ENCODE results near the gene HYAL2.

The HYAL2 gene

GRCh38 chr3:50303013-50303815, 19.3 kb downstream of the HYAL2 start, which contains the start of gene HYAL1:
Gene HYAL1, minus strand, starts transcription at chr3:50303574. Its CDS starts 618 bp downstream, at chr3:50302956.
- no peak for DNase-seq

- DNase-seq, result no peak
These were observed 20.2 kb downstream of the HYAL2 start for GRCh38 chr3:50302095-50303012.

DNA sequence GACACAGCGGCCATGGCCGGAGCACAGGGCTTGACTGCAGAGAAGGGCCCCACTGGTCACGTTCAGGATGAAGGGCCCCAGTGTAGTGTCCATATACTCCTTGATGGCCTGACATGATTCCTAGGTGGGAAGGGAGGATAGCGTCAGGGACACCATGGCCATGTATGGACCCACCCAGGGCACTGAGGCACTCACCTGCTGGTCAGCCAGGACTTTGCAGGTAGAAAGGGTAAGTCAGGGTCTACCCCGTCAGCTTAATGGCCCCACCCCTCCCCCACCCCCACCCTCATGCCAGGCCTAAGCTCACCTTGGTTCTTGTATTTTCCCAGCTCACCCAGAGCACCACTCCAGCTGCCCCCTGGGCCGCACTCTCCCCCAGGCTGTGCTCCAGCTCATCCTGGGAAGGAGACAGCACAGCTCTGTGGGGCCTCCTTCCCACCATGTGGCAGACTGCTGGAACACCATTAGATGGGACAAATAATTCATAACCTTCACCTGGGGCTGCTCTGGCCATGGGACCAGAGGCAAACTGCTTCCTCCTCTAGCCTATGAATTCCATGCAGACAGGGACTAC, 21.8 kb downstream of the HYAL2 start:
- DNase-seq, result no peak

- no peak for DNase-seq
These were observed 22.4 kb downstream of the HYAL2 start for GRCh38 chr3:50299929-50300680.

GRCh38 chr3:50299638-50299928, 23.0 kb downstream of the HYAL2 start:
- no peak for DNase-seq

DNA sequence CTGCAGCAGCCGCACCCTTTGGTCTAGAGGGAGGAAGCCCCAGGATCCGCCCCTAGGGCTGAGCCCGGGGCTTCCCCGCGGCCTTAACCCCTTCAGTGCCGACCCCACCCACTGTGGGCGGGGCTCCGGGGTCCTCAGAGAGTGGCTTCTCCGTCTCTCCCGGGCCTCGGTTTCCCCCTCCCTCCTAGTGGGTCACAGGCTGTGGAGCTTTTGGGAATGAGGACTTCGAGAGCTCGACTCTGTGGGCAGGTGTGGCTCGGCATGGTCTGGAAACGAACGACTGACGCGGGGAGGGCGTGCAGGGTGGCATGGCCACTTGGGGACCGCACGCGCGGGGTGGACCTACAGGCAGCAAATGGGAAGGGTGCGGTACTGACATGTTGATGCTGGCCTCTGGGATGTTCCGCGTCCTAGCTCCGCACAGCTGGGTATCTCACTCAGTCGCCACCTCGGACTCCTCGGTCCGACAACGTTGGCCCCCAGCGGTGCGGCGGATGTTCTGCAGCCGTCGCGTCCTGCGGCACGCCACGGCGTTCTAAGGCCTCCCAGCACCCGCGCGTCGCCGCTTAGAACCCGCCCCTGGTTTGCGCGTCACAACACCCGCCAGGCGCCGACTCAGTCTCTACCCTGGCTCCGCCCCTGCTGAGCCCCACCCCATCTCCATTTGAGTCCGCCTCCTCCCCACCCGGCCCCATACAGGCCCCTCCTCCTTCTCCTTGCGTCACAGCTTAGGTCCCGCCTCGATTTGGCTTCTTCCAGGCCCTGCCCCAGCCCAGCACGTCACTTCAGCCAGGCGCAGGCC, 23.5 kb downstream of the HYAL2 start, which contains the start of the genes HYAL3 and NAA80:
Gene HYAL3 (minus strand): TSS at position 570 of the 802 bp plus-strand sequence. CDS start 3,803 bp downstream, outside the sequence.
Gene NAA80 (minus strand): TSS at position 570 of the 802 bp plus-strand sequence. CDS start 1,942 bp downstream, outside the sequence.
- peak; percentile 99 for DNase-seq

DNA sequence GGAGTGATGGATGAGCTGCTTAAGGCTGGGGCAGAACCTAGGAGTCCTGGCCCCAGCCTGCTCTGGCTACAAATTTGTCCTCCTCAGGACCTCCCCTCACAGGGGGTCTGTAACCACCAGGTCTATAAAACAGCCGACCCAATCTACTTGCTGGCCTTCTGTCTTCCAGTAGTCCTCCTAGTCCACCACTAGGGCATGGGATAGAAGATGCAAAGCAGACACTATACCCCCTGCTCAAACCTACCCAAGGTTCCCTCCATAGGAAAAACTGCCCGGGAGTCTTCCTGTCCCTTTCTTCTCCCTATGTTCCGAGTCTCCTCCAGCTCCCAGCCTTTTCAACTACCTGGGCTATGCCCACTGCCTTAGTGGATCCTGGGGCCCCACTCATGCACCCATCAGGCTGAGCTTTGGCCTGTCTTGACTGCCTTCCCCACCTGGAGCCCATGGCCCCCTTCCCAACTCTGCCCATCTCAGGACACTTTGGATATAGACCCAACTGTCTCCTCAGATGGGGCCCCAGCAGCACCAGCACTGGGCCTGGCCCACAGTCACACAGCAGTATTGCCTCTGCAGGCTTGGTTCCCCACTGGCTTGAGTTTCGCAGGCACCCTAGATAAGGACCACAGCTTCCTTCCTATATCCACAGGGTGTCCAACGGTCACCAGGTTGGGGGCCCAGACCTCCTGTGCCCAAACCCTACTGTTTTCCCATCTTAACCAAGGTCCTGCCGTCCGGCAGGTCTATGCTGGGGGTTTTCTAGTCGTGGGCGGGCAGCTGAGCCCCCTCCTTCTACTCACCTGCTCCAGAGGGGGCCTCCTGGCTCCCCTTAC, 24.4 kb downstream of the HYAL2 start:
- no peak for DNase-seq

DNA sequence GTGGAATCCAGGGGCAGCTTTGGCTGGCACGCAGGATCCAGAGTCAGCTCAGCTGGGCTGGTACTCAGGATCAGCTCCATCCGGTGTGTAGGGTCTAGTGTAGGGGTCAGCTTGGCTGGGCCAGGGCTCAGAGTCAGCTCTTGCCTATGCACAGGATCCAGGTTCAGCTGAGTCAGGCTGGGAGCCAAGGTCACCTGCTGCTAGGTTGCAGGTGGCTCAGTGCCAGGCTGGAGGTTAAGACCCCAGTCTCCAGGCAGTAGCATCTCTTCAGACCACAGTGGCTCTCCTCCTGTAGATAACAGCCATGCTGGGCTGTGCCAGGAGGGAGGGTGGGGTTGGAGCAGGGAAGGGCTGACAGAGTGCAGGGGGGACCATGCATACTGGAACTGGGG, 25.2 kb downstream of the HYAL2 start:
- DNase-seq, result no peak

DNA sequence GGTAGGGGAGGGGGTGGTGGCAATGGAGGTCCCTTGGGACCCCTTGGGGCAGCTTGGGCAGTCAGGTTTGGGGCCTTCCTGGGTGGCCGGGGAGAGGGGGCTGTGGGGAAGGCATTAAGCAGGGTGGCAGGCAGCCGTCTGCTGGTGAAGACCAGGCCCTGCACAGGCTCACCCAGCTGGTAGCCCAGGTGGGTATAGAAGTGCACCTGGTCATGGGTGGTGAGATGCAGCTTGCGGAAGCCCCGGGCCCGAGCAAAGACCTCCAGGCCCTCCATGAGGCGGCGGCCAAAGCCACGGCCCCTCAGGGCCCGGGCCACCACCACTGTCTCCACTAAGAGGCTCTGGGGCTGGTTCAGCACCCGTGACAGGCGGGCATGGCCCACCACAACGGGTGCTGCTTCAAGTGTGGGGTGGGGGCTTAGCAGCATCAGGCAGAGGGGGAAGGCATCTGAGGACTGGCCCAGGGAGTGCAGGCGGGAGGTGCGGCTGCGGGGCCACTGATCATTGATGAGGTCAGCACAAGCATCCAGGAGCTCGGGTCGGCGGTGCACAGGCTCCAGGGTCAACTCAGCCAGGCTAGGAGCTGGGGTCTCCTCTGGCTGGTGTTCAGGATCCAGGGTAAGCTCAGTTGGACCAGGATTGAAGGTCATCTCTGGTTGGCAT, 25.7 kb downstream of the HYAL2 start:
- no peak for DNase-seq

GRCh38 chr3:50295553-50296431, 26.8 kb downstream of the HYAL2 start:
- DNase-seq, result no peak

- no peak for DNase-seq
These were observed 27.8 kb downstream of the HYAL2 start for GRCh38 chr3:50294492-50295403.

GRCh38 chr3:50294089-50294488, 28.5 kb downstream of the HYAL2 start:
- no peak for DNase-seq

GRCh38 chr3:50293079-50293801, 29.3 kb downstream of the HYAL2 start:
- no peak for DNase-seq

- peak; percentile 94 to 95 for DNase-seq
These were observed 30.1 kb downstream of the HYAL2 start, which contains the start of gene IFRD2 for GRCh38 chr3:50292159-50293078. Gene IFRD2, minus strand, starts transcription at chr3:50292429. Its CDS starts 155 bp downstream, at chr3:50292274.

- no peak for DNase-seq
These were observed 32.3 kb downstream of the HYAL2 start for GRCh38 chr3:50290161-50290641.

DNA sequence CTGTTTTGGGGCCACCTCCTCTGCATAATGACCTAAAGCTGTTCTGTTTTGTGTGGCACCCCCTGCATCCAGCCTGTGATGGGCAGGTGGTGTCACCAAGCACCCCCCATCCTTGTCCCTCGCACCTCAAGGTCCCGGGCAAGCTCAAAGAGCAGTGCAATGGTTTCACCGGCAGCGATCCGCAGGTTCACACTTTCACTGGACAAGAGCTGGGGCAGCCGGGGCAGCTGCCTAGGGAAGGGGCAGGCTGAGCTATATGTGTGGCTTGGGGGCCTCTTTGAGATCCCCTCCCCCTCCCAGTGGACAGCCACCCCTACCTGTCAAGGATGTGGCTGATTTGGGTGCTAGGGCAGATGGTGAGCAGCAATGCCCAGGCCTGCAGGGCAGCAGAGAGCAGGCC, 33.4 kb downstream of the HYAL2 start:
- no peak for DNase-seq

All from activated CD4-positive, alpha-beta T cell treated with anti-CD3 and anti-CD28 coated beads, Interleukin-2, amount 50 U/mL, for 4 hours (primary cell).